Putamen (tissue), 1 donor: Measurements from ENCODE around the gene PLEKHB1.

Experiments
- DNase-seq: peaks from one replicate; pipeline ENCODE4 v3.0.0-alpha.2; 2016; ENCODE audit warnings: low spot score

Gene PLEKHB1

DNA sequence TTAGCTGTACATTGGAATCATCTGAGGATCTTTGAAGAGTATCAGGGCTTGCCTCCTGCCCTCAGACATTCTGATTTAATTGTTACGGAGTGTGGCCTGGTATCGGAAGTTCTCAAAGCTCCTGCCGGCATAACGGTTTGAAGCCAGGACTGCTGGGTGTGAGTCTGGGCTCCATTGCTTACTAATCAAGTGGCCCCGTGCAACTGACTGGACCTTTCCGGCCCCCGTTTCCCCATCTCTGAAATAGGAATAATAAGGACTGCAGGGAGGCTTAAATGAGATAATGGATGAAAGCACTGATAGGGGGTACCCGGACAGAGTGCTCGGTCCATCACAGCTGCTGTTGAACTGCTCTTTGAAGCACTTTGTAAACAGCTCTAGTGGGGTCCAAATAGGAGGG is 1.7 kb downstream of the PLEKHB1 start:
- DNase-seq, result no peak

DNA sequence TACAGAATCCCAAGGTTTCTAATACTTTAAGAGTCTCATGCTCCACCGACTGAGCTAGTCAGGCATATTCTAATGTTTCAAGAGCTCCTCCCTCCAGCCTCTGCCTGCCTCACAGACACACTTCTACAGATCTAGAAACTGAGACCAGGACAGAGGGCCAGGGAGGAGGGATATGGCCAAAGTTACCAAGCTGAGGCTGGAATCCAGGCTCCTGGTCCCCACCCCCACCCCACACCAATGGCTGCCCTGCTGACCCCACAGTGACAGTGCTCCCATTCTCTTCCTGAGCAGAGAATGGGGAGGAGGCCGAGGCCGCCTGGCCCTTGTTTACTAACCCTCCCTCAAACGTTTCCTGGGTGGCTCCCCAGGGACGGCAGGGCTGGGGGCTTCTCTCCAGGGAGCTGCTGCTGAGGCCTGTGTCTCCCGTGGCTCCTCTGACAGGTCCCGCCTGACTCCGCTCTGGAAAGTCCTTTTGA is 2.2 kb downstream of the PLEKHB1 start:
- no peak for DNase-seq

DNA sequence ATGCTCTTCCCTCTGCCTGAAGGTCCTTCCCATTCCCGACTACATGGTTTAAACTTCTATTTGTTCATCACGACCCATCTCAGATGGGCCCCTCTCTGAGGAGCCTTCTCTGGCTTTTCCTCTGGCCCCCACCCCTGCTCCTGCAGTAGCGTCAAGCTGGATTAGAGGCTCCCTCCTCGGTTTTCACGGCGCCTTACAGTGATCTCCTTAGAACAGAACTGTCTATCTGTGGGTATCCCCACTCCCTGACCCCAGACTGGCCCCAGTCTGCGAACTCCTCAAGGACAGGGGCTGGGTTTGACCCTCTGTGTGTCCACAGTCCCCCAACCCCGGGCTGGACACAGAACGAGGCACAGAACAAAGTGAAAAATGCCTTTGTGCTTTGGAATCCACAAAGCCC is 2.8 kb downstream of the PLEKHB1 start:
- DNase-seq, result no peak

DNA sequence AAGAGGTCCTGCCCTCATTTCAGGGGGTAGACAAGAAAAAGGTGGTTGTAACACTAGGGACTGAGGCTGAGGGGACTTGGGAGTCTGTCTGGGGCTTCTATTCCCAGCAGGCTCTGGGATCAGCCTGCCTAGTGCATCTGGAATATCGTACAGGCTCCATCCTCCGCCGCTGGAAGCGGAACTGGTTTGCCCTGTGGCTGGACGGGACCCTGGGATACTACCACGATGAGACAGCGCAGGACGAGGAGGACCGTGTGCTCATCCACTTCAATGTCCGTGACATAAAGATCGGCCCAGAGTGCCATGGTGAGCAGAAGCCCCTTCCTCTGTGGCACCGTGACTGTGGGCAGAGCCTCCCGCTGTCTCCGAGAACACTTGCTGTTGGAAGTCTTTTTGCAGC is 4.0 kb downstream of the PLEKHB1 start:
- no peak for DNase-seq

DNA sequence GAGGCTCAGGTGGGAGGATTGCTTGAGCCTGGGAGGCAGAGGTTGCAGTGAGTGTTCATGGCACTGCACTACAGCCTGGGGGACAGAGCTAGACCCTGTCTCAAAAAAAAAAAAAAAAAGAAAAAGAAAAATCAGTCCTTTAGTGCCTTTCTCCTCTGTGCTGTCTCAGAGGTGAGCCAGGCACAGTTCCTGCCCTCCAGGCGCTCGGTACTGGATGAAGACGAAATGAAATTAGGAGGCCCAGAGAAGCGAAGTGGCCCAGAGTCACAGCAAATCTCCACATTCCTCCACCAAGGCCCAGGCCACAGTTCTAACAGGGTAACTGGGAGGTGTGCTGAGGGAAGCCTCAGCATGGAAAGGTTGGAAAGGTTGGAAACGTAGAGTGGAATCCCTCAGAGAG is 4.9 kb downstream of the PLEKHB1 start:
- no peak for DNase-seq

DNA sequence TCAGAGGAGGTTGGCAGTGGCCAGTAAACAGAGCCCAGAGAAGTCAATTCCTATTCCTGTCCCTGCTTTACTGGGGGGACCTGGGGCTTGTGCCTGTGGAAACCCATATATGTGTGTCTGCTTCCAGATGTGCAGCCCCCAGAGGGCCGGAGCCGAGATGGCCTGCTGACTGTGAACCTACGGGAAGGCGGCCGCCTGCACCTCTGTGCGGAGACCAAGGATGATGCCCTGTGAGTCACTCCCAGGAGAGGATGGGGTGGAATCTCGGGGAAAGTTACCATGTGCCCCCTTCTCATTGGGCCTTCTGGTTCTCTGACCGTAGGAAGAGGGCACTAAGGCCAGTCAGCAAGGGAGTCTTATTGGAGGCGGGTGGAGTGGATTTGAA is 5.3 kb downstream of the PLEKHB1 start:
- no peak for DNase-seq

DNA sequence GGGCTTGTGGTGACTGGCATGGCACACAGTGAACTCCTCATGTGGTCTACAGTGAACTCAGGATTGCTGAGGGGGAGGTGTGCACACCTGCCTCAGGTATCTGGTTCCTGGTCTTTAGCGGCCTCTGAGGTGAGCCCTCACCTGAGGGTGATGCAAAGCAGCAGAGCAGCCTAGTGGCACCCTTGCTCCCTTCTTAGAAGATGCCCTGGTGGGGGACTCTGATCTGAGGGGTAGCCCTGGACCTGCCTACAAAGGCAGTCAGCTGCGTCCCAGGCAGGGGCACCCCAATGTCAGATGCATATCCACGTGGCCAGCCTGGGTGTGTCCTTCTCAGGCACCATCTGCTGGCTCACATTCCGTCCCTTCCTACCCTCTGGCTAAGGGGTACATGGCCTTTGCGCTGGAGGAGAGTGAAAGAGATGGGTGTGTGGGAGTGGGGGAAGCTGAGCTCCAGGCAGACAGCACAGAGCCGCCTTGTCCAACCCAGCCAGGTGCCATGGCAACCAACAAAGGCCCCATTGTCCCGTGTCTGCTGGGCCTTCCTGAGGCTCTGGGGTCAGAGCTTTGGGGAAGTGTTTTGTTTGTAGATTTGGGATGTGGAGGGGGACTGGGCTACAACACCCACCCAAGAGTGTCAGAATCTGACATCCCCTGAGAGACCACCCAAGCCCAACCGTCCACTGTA is 5.8 kb downstream of the PLEKHB1 start:
- DNase-seq, result peak; percentile 93

DNA sequence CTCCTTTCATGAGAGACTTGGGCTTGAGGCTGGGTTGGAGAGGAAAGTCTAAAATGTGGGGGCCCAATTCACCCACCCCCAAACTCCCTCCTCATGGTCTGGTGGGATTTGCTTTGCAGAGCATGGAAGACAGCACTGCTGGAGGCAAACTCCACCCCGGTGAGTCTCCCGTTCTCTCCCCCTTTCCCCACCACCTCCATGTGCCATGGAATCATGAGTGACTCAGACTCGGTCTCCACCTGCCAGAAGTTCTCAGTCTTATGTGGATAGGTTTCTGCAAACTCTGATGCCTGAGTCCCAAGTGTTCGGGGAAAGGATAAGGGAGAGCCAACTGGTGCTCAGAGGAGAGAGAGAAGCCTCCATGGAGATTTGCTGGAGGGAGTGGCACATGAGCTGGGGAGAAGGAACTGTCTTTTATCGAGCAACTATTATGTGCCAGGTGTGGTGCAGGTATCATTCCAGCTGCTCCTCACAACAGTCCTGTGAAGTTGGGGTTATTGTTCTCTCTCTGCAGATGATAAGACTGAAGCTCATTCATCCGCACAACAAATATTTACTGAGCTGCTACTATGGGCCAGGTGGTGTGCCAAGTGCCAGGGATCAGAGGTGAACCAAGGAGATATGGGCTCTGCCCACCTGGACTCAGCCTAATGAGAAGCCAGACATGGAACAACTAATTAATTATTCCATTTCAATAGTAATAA is 6.6 kb downstream of the PLEKHB1 start:
- no peak for DNase-seq

DNA sequence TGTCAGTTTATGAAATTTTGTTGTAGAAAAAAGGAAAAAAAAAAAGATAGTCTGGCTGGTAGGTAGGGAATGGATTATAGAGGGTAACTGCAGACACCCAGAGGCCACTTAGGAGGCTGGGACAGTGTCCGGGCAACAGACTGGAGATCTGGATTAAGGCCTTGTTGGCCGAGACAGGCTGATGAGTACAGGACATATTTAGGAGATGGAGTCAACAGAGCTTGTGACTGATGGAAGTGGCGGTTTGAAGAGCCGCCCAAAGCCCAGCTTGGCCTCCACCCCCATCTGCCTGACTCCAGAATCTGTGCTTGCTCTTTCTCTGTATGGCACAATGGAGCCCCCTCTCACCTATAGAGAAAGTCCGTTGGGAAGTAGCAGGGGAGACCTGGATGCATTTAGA is 7.6 kb downstream of the PLEKHB1 start:
- no peak for DNase-seq

DNA sequence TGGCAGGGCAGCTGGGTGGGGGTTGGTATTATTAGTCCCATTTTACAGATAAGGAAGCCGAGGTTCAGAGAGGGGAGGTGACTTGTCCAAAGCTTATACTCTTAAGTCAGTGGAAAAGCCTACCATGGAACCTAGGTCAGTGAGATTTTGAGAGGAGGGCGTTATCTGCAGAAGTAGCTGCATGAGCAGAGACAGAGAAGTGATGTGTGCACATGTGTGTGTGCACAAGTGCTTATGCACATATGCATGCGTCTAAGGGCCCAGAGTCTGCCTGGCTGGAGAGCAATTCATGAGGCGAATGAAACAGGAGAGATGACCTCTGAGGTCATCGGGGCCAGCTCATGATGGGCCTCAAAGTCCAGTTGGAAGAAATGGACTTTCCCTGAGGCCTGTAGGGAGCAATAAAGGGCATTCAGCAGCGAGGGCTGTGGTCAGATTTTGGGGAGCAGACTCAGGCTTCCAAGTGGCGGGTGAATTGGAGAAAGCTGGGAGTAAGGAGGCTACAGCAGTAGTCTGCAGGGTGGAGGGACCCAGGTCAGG is 8.2 kb downstream of the PLEKHB1 start:
- DNase-seq, result no peak

DNA sequence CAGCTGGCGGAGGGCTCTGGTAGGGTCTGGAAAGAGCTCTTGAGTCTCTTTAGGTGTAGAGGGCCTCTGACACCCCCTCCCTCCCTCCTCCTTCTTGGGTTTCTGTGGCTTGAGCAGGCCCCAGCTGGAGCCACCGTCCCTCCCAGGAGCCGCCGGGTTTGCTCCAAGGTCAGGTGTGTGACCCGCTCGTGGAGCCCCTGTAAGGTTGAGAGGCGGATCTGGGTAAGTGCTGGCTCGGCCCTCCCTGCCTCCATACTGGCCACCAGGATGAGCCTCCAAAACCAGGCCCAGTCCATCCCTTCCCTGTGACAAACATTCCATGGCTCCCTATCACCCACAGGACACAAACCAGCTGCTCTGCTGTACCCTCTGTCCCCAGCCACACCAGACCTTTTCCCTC is 9.3 kb downstream of the PLEKHB1 start:
- no peak for DNase-seq

DNA sequence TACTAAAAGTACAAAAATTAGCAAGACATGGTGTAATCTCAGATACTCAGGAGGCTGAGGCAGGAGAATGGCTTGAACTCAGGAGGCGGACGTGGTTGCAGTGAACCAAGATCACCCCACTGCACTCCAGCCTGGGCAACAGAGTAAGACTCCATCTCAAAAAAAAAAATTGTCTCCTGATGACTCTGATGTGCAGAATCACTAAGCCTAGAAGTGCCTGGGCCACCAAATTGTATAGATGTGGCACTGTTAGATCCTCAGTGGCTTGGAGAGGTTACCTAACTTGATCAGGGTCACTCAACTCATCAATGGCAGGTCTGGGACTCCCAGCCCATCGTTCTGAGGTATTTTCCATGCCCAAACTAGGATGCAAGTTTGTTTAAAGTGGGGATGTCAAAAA is 10.6 kb downstream of the PLEKHB1 start:
- no peak for DNase-seq

DNA sequence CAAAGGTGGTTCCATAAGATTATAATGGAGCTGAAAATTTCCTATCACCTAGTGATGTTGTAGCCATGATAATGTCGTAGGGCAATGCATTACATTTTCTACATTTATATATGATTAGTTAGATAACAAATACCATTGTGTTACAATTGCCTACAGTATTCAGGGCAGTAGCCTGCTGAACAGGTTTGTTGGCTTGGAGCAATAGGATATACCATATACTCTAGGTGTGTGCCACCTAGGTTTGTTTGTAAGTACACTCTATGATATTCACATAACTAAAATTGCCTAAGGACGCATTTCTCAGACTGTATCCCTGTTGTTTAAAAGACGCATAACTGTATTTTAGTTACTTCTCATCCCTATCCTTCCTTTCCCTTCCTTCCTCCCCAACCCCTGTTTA is 13.6 kb downstream of the PLEKHB1 start:
- no peak for DNase-seq

DNA sequence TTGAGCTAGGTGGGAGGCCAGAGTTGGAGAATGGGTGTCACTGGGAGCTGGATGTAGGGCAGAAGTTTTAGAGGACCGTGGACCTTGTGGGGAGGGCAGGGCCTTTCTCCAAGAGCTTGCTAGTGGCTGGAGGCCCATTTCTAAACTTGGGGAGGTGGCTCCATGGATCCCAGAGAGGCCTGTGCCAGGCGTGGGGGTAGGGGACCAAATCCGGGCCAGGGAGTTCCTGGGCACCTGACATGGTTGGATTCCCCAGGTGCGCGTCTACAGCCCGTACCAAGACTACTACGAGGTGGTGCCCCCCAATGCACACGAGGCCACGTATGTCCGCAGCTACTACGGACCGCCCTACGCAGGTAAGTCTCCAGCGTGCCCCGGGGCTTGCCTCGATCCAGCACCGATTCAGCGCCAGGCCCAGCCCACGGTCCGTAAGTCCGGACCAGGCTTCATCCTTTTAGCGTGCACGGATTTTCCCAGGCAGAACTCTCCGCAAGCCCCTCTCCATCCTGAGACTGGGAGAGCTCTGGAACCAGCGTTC is 14.2 kb downstream of the PLEKHB1 start:
- no peak for DNase-seq

DNA sequence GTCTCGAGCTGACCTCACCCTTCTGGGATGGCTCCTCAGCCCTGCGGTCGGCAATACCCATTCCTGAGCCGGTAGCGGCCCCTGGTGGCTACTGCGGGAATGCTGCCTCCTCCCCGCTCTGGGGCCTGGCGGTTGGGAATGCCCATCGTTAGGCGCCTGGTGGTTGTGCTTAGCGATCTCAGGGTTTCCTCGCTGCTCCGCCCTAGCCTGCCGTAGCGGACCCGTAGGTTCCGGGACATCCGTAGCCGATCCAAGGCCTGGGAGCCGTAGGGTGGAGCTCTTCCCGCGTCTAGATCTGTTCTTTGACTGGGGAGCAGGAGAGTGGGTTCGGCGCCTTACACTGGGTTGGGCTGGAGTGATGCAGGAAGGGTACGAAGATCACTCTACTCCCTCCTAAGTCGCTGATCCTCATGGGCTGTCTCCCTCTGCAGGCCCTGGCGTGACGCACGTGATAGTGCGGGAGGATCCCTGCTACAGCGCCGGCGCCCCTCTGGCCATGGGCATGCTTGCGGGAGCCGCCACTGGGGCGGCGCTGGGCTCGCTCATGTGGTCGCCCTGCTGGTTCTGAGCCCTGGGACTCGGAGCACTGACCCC is 14.8 kb downstream of the PLEKHB1 start:
- peak; percentile 84 for DNase-seq

DNA sequence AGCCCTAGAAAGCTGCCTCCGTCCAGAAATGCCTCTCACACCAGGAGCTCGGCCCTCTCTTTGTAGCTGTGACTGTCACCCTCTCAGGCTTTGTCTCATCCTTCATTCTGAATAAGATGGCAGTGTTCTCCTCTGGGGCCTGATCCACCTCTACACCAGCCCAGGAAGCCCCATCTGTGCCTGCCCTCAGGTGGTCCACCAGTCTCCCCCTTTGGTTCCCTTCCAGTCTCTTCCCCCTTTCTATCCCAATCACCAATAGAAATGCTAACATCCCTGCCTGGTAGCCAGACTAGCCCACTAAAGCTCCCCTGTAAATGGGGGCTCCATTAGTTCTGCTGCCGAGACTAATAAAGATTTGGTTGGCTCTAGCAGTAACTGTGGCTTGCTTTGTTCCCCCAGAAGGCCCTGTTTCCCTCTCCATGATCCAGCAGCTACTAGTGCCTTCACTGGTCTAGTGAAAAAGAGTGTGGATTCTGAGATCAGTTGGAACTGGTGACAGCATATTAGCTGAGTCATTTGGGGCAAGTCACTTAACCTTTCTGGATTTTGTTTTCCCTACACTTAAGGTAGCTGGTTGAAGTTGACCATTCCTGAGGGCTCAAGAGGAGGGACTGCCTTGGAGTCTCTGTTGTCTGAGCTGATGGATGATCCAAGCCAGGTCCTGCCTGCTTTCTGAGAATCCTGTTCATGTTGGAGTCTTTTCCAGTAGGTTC is 16.2 kb downstream of the PLEKHB1 start:
- no peak for DNase-seq

DNA sequence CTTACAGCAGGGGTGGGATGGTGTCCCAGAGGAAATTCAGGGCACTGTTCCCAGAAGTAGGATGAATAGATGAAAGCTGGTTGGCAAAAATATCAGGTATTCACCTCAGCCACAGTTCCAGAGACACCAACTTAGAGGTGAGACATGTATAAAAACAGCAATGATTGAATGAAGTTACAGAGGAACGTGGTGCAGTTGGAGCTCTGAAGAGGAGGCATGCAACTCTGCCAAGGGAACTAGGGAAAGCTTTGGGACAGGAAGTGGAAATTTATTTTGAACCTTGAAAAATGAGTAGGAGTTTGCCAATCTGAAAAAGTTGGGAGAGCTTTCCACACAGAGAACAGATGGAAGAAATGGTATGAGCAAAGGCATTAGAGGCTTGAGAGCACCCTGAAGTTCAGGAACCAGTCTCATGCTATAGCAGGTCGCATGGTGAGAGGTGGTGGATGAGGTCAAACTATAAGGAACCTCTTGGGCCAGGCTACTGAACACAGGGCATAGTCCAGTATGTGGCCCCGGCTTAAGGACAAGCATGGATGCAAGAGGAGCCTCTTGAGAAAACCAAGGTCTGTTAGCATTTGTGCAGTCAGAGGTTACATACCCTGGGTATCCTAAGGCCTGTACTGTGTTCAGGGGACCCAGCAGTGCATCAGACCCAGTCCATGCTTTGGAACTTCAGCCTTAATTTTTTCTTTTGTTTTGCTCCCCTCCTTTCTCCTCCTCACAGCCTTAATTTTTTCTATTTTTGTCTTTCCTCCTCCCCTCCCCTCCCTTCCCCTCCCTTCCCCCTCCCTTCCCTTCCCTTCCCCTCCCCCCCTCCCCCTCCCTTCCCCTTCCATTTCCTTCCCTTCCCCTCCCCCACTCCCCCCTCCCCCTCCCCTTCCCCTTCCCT is 17.5 kb downstream of the PLEKHB1 start:
- DNase-seq, result no peak

DNA sequence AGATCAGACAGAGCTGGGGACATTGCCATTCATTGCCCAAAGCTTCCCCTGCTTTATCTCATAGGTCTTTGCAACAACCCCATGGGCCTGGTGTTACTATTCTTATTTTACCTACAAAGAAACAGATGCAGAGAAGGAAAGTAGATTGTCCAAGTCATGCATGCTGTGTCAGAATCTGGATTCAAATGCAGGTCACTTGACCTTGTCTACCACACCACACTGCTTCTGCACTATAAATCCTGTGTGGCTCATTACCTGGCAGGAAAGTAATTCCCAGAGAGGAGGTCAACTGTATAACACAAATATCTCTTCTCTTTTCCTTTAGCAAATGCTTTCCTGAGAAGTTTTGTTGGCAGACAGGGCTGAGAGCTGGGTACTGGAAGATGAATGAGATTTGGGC is 18.5 kb downstream of the PLEKHB1 start:
- DNase-seq, result no peak

DNA sequence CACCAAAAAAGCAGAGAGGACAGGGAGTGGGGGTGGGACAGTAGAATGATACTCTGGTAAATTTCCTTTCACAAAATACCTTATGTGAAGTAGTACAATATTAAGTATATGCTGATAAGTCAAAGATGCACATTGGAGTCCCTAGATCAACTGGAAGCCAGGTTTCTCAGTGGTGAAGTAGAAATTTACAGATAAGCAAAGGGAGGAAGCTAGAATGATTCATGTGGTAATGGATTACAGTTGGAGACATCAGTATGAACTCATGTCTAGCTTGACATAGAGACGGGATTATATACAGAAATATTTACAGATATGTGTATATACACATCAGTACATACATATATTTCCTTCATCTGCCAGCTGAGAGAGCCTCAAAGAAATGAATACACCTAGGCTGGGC is 21.5 kb downstream of the PLEKHB1 start:
- DNase-seq, result no peak

DNA sequence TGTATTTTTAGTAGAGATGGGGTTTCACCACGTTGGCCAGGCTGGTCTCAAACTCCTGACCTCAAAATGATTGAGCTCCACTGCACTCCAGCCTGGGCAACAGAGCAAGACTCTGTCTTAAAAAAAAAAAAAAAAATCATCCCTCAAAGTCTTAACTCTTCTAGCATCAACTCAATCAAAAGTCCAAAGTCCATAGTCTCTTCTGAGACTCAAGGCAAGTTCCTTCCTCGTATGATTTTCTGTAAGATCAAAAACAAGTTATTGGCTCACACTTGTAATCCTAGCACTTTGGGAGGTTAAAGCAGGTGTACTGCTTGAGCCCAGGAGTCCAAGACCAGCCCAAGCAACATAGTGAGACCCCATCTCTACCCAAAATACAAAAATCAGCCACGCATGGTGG is 24.4 kb downstream of the PLEKHB1 start:
- no peak for DNase-seq

DNA sequence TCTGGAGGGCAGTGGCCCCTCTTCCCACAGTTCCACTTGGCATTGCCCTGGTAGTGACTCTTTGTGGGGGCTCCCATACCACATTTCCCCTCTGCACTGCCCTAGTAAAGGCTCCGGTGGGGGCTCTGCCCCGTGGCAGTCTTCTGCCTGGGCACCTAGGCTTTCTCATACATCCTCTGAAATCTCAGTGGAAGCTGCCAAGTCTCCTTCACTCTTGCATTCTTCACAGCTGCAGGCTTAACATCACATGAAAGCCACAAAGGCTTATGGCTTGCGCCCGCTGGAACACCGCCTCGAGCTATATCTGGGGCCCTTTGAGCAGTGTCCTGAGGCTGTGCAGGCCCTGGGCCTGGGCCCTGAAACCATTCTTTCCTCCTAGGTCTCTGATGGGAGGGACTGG is 25.3 kb downstream of the PLEKHB1 start:
- DNase-seq, result no peak
